ENCODE data around the gene RGS21. TPM values are rescaled to one million over a fixed set of nuclear protein-coding genes. Genes with fewer than 3 reads are reported as not detected.
A peak's percentile ranks its signal among the peaks of the same experiment; 100 is the strongest.

Gene RGS21
- total RNA-seq, 1 experiment from 2014 or later = not detected

DNA sequence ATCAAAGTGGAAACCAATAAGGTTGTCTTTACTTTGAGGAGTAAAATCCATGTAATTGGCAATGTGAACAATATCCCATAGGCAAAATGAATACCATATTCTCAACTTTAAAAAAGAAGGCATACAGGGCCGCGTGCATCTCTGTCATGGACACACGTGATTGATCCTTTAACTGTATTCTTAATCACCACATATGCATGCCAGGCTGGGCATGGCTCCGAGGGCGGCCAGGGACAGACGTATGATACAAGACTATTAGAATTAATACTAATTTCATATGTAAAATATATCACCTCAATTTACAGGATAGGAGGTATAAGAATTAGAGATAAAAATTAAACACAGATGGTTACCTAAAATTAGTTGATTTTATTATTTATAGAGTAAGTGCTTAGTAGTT lies 11.2 kb downstream of the RGS21 start:
- intact Hi-C loops (cut with micrococcal nuclease; ENCODE audit: unreplicated experiment) = no loop called here
- H3K9me3 ChIP-seq (ENCODE audit: insufficient read depth, low read depth) = no peaks in the 10 kb centered on the region
- H3K79me2 ChIP-seq (ENCODE audit: low read depth) = no peaks in the 10 kb centered on the region
- H2AFZ ChIP-seq = no peak overlapping the region
- H3K27ac ChIP-seq = no peak overlapping the region
- no peaks in the 10 kb centered on the region for H4K20me1 ChIP-seq (ENCODE audit: insufficient read depth)
- no peaks in the 10 kb centered on the region for H3K36me3 ChIP-seq (ENCODE audit: low read depth)
- no peaks in the 10 kb centered on the region for H3K9me2 ChIP-seq (ENCODE audit: insufficient read depth)
- H3K4me3 ChIP-seq = no peak overlapping the region
- ChIA-PET CTCF (no interaction called here), POLR2A (ENCODE audit: unreplicated experiment) (no interaction called here)
- H3K4me2 ChIP-seq = no peak overlapping the region
- no peak for TF ChIP-seq EZH2 (IDR thresholded peaks at IDR 0.05; ENCODE audit: low read depth)
- TF ChIP-seq, protein P1, sequence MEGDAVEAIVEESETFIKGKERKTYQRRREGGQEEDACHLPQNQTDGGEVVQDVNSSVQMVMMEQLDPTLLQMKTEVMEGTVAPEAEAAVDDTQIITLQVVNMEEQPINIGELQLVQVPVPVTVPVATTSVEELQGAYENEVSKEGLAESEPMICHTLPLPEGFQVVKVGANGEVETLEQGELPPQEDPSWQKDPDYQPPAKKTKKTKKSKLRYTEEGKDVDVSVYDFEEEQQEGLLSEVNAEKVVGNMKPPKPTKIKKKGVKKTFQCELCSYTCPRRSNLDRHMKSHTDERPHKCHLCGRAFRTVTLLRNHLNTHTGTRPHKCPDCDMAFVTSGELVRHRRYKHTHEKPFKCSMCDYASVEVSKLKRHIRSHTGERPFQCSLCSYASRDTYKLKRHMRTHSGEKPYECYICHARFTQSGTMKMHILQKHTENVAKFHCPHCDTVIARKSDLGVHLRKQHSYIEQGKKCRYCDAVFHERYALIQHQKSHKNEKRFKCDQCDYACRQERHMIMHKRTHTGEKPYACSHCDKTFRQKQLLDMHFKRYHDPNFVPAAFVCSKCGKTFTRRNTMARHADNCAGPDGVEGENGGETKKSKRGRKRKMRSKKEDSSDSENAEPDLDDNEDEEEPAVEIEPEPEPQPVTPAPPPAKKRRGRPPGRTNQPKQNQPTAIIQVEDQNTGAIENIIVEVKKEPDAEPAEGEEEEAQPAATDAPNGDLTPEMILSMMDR (conservative IDR thresholded peaks at IDR 0.05) = no peak
- H3K4me1 ChIP-seq (replicated peaks; ENCODE audit: insufficient read depth) = no peaks in the 10 kb centered on the region
- H3K27me3 ChIP-seq (ENCODE audit: insufficient read depth, low read depth) = no peaks in the 10 kb centered on the region
- no peaks in the 10 kb centered on the region for H3F3A ChIP-seq (ENCODE audit: insufficient read depth, low read depth)
- no peak for DNase-seq
- no TSS peak for BruUV-seq (replicated peaks)

DNA sequence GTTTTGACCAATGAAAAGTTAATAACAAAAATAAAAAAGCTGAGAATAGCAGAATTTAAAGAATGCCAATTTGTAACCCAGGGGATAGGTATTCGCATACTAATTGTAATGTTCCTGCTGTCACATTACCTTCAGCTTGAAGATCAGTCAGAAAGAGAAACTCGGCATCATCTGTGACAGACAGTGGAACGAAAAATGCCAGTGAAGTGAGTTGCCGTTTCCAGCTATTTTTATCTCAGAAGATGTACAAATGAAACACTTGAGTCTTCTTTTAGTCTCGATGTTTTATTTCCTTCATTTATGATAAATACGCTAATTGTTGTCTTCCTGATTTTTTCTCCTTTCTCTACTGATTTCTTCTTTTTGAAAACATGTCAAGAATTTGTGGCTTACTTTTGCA lies 26.1 kb downstream of the RGS21 start:
- BruUV-seq (replicated peaks) = no TSS peak
- Histone ChIP-seq H3K36me3 (ENCODE audit: low read depth) (no peaks in the 10 kb centered on the region), H3K9me2 (ENCODE audit: insufficient read depth) (no peaks in the 10 kb centered on the region; the same call in 1 of the 2 replicates), H2AFZ (0 out of 2 replicates have a peak overlapping the region, but pooled peaks have one; percentile 5), H3K27ac (no peak overlapping the region), H3F3A (ENCODE audit: insufficient read depth, low read depth) (no peaks in the 10 kb centered on the region), H3K9me3 (ENCODE audit: insufficient read depth, low read depth) (no peaks in the 10 kb centered on the region), H4K20me1 (ENCODE audit: insufficient read depth) (no peaks in the 10 kb centered on the region), H3K4me1 (replicated peaks; ENCODE audit: insufficient read depth) (no peaks in the 10 kb centered on the region), H3K4me3 (no peak overlapping the region), H3K79me2 (ENCODE audit: low read depth) (no peaks in the 10 kb centered on the region), H3K4me2 (no peak overlapping the region), H3K27me3 (ENCODE audit: insufficient read depth, low read depth) (no peaks in the 10 kb centered on the region)
- DNase-seq = no peak
- POLR2A ChIA-PET (ENCODE audit: unreplicated experiment) = no interaction called here
- TF ChIP-seq, protein P1 (conservative IDR thresholded peaks at IDR 0.05) = no peak
- TF ChIP-seq EZH2 (IDR thresholded peaks at IDR 0.05; ENCODE audit: low read depth) = no peak
- CTCF ChIA-PET = interaction anchor here (0.6 kb wide), 1 partner anchor 91 kb away, joined by 3 read pairs; no protein-coding TSS in a partner anchor
- intact Hi-C loops (cut with micrococcal nuclease; ENCODE audit: unreplicated experiment) = no loop called here

DNA sequence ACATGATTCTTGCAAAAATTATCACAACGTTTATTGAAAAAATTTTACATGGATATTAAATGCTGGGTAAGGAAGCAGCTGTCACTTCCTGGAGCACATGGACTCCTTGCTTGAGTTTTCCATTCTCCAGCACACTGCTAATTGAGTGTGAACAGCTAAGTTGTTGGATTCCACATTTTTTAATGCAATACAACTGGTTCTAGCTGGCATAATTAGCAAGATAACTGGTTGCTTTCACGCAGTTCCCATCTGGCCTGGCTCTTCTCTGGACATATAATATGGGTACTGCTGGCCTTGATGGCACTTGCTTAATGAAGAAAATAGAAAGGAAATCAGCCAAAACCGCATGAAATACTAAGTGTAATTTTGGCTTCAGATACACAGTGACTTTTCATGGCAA lies 26.6 kb downstream of the RGS21 start:
- Histone ChIP-seq H3K27me3 (ENCODE audit: insufficient read depth, low read depth) (no peaks in the 10 kb centered on the region), H3K27ac (no peak overlapping the region), H2AFZ (no peak overlapping the region), H3F3A (ENCODE audit: insufficient read depth, low read depth) (no peaks in the 10 kb centered on the region), H4K20me1 (ENCODE audit: insufficient read depth) (no peaks in the 10 kb centered on the region), H3K4me1 (replicated peaks; ENCODE audit: insufficient read depth) (no peaks in the 10 kb centered on the region), H3K9me2 (ENCODE audit: insufficient read depth) (no peaks in the 10 kb centered on the region; the same call in 1 of the 2 replicates), H3K79me2 (ENCODE audit: low read depth) (no peaks in the 10 kb centered on the region), H3K9me3 (ENCODE audit: insufficient read depth, low read depth) (no peaks in the 10 kb centered on the region), H3K36me3 (ENCODE audit: low read depth) (no peaks in the 10 kb centered on the region), H3K4me3 (no peak overlapping the region), H3K4me2 (no peak overlapping the region)
- DNase-seq = no peak
- no peak for TF ChIP-seq EZH2 (IDR thresholded peaks at IDR 0.05; ENCODE audit: low read depth)
- TF ChIP-seq, protein P1 (conservative IDR thresholded peaks at IDR 0.05) = no peak
- CTCF ChIA-PET = no interaction called here
- BruUV-seq (replicated peaks) = no TSS peak
- POLR2A ChIA-PET (ENCODE audit: unreplicated experiment) = no interaction called here
- intact Hi-C loops (cut with micrococcal nuclease; ENCODE audit: unreplicated experiment) = no loop called here

Data from PC-9 (cell line).